NB4 (cell line): ENCODE results near the gene P4HB.

ENCODE experiments used
- CTCF ChIP-seq: IDR thresholded peaks from one replicate; pipeline ENCODE4 v1.5.1; 2012; ENCODE audit warnings: low read depth, low read length
- MYC ChIP-seq: IDR thresholded peaks from 2 replicates; pipeline ENCODE4 v1.6.1; 2011; ENCODE audit warnings: low read depth, low read length
- POLR2A ChIP-seq: IDR thresholded peaks from 2 replicates; pipeline ENCODE4 v1.6.1; 2011; ENCODE audit warnings: mild to moderate bottlenecking; ENCODE audit not compliant: insufficient read length; ENCODE audit errors: extremely low read depth

GRCh38 chr17:81908793-81909192 lies 48.5 kb upstream of the P4HB start:
- no peak for TF ChIP-seq CTCF
- TF ChIP-seq POLR2A = no peak
- no peak for TF ChIP-seq MYC
